ENCODE results near the gene FAM53B.
"Not testable (repeated sequence)": the region's sequence is repeated elsewhere in the genome, so short reads cannot be mapped to it uniquely, and the experiment has no call there.

Gene FAM53B

GRCh38 chr10:124588736-124589490, 155.3 kb downstream of the FAM53B start:
- H3K9me3 ChIP-seq (ENCODE audit: control insufficient read depth, insufficient read depth, low read length): no peaks in the 10 kb centered on the region
- no peak overlapping the region for H3K4me3 ChIP-seq (ENCODE audit: low read length)
- no peaks in the 10 kb centered on the region for H3K27me3 ChIP-seq (ENCODE audit: control insufficient read depth, insufficient read depth, low read length)
- no peak for DNase-seq (ENCODE audit: low read depth, low spot score)
- WGBS (ENCODE audit: insufficient coverage, insufficient read length): no CpG with 5 or more reads among the region's 15 CpGs
- H3K36me3 ChIP-seq (ENCODE audit: control insufficient read depth, insufficient read depth, low read length): no peaks in the 10 kb centered on the region
- H3K4me1 ChIP-seq (ENCODE audit: control insufficient read depth, insufficient read depth, low read length): peaks cover 3% of the 10 kb centered on the region; the same call in 1 of the 2 replicates
- H3K27ac ChIP-seq (ENCODE audit: low read length): no peak overlapping the region

- H3K27me3 ChIP-seq (ENCODE audit: control insufficient read depth, insufficient read depth, low read length); H3K4me3 ChIP-seq (ENCODE audit: low read length); H3K4me1 ChIP-seq (ENCODE audit: control insufficient read depth, insufficient read depth, low read length); H3K36me3 ChIP-seq (ENCODE audit: control insufficient read depth, insufficient read depth, low read length); H3K9me3 ChIP-seq (ENCODE audit: control insufficient read depth, insufficient read depth, low read length); H3K27ac ChIP-seq (ENCODE audit: low read length); DNase-seq (ENCODE audit: low read depth, low spot score): not testable (repeated sequence)
- no CpG with 5 or more reads among the region's 6 CpGs for WGBS (ENCODE audit: insufficient coverage, insufficient read length)
Measured at GRCh38 chr10:124588341-124588735, 155.8 kb downstream of the FAM53B start.

DNA sequence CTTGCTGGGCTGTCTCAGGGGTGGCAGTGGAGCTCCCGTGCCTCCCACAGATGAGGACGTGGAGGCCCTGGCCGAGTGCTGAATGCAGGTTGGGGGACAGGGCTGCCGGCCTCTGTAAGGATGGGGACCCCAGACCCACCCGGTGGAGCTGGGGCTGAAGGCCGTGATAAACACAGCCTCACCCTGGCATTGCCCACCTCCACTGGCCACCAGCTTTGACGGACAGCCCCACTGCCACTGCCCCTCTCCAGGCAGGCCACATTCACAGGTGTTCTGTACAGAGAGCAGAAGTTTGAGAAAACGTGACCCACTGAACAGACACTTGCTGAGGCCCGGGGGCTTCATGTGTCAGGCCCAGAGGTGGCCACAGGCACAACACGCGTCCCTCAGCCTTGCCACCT, 156.4 kb downstream of the FAM53B start:
- no CpG with 5 or more reads among the region's 11 CpGs for WGBS (ENCODE audit: insufficient coverage, insufficient read length)
- Histone ChIP-seq H3K9me3 (ENCODE audit: control insufficient read depth, insufficient read depth, low read length) (no peaks in the 10 kb centered on the region), H3K27ac (ENCODE audit: low read length) (no peak overlapping the region)

DNA sequence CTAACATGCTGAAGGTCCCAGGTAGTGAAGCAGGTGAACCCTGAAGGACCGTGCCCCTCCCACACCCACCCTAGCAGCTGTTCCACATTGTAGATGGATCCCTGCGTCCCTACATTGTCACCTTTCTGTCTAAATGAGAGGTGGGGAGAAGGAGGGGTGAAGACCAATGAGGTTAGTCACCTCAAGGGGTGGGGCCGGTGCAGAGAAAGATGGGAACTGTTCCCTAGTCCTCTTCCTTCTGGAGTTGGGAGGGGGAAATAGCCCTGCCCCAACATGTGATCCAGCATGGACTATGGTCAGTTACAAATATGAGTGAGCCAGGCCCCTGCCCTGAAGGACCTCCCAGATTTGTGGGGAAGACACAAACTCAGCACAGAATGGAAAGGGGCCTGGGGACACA, 158.0 kb downstream of the FAM53B start:
- no peak for DNase-seq (ENCODE audit: low read depth, low spot score)
- no CpG with 5 or more reads among the region's 3 CpGs for WGBS (ENCODE audit: insufficient coverage, insufficient read length)
- Histone ChIP-seq H3K9me3 (ENCODE audit: control insufficient read depth, insufficient read depth, low read length) (no peaks in the 10 kb centered on the region), H3K4me1 (ENCODE audit: control insufficient read depth, insufficient read depth, low read length) (peaks cover 3% of the 10 kb centered on the region; the same call in 1 of the 2 replicates), H3K36me3 (ENCODE audit: control insufficient read depth, insufficient read depth, low read length) (no peaks in the 10 kb centered on the region), H3K27me3 (ENCODE audit: control insufficient read depth, insufficient read depth, low read length) (no peaks in the 10 kb centered on the region), H3K4me3 (ENCODE audit: low read length) (no peak overlapping the region), H3K27ac (ENCODE audit: low read length) (no peak overlapping the region)

More for the DNA sequence above, 156.4 kb downstream of the FAM53B start:
- Histone ChIP-seq H3K4me1 (ENCODE audit: control insufficient read depth, insufficient read depth, low read length) (peaks cover 3% of the 10 kb centered on the region; the same call in 1 of the 2 replicates), H3K4me3 (ENCODE audit: low read length) (no peak overlapping the region), H3K36me3 (ENCODE audit: control insufficient read depth, insufficient read depth, low read length) (no peaks in the 10 kb centered on the region), H3K27me3 (ENCODE audit: control insufficient read depth, insufficient read depth, low read length) (no peaks in the 10 kb centered on the region)
- no peak for DNase-seq (ENCODE audit: low read depth, low spot score)

DNA sequence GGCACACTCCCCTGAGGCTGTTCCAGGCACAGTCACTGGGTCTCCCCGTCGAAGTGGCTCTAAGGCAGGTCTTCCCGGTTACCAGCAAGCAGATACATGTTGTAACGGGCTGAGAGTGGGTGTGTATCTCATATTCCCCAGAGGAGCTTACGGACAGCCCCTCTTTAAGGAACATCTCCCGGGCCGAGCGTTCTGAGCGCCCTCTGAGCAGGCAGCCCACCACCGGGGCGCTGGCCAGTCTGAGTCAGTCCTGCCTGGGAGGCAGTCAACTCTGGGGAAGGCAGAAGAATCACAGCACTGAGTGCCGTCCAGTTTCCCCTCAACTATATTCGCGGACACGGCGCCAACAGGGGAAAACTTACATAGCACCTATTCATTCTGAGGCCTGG, 165.2 kb downstream of the FAM53B start:
- no peaks in the 10 kb centered on the region for H3K27me3 ChIP-seq (ENCODE audit: control insufficient read depth, insufficient read depth, low read length)
- WGBS (ENCODE audit: insufficient coverage, insufficient read length): no CpG with 5 or more reads among the region's 16 CpGs
- H3K4me1 ChIP-seq (ENCODE audit: control insufficient read depth, insufficient read depth, low read length): no peaks in the 10 kb centered on the region
- no peak overlapping the region for H3K4me3 ChIP-seq (ENCODE audit: low read length)
- no peaks in the 10 kb centered on the region for H3K9me3 ChIP-seq (ENCODE audit: control insufficient read depth, insufficient read depth, low read length)
- H3K36me3 ChIP-seq (ENCODE audit: control insufficient read depth, insufficient read depth, low read length): no peaks in the 10 kb centered on the region
- no peak overlapping the region for H3K27ac ChIP-seq (ENCODE audit: low read length)
- DNase-seq (ENCODE audit: low read depth, low spot score): no peak

- no peaks in the 10 kb centered on the region for H3K9me3 ChIP-seq (ENCODE audit: control insufficient read depth, insufficient read depth, low read length)
- DNase-seq (ENCODE audit: low read depth, low spot score): no peak
- no peak overlapping the region for H3K27ac ChIP-seq (ENCODE audit: low read length)
- no peaks in the 10 kb centered on the region for H3K4me1 ChIP-seq (ENCODE audit: control insufficient read depth, insufficient read depth, low read length)
- no peaks in the 10 kb centered on the region for H3K36me3 ChIP-seq (ENCODE audit: control insufficient read depth, insufficient read depth, low read length)
- H3K27me3 ChIP-seq (ENCODE audit: control insufficient read depth, insufficient read depth, low read length): no peaks in the 10 kb centered on the region
- no CpG with 5 or more reads among the region's 23 CpGs for WGBS (ENCODE audit: insufficient coverage, insufficient read length)
- H3K4me3 ChIP-seq (ENCODE audit: low read length): no peak overlapping the region
Measured at GRCh38 chr10:124578231-124579010, 165.8 kb downstream of the FAM53B start.

- Histone ChIP-seq H3K36me3 (ENCODE audit: control insufficient read depth, insufficient read depth, low read length) (no peaks in the 10 kb centered on the region), H3K4me3 (ENCODE audit: low read length) (no peak overlapping the region), H3K27me3 (ENCODE audit: control insufficient read depth, insufficient read depth, low read length) (no peaks in the 10 kb centered on the region), H3K9me3 (ENCODE audit: control insufficient read depth, insufficient read depth, low read length) (no peaks in the 10 kb centered on the region), H3K4me1 (ENCODE audit: control insufficient read depth, insufficient read depth, low read length) (no peaks in the 10 kb centered on the region), H3K27ac (ENCODE audit: low read length) (no peak overlapping the region)
- no CpG with 5 or more reads among the region's 3 CpGs for WGBS (ENCODE audit: insufficient coverage, insufficient read length)
- DNase-seq (ENCODE audit: low read depth, low spot score): no peak
Measured at GRCh38 chr10:124577651-124578050, 166.5 kb downstream of the FAM53B start.

GRCh38 chr10:124576526-124577420, 167.4 kb downstream of the FAM53B start:
- no peak overlapping the region for H3K4me3 ChIP-seq (ENCODE audit: low read length)
- no peaks in the 10 kb centered on the region; the same call in 1 of the 2 replicates for H3K4me1 ChIP-seq (ENCODE audit: control insufficient read depth, insufficient read depth, low read length)
- WGBS (ENCODE audit: insufficient coverage, insufficient read length): no CpG with 5 or more reads among the region's 20 CpGs
- DNase-seq (ENCODE audit: low read depth, low spot score): no peak
- H3K9me3 ChIP-seq (ENCODE audit: control insufficient read depth, insufficient read depth, low read length): no peaks in the 10 kb centered on the region
- no peaks in the 10 kb centered on the region for H3K36me3 ChIP-seq (ENCODE audit: control insufficient read depth, insufficient read depth, low read length)
- H3K27ac ChIP-seq (ENCODE audit: low read length): no peak overlapping the region
- no peaks in the 10 kb centered on the region for H3K27me3 ChIP-seq (ENCODE audit: control insufficient read depth, insufficient read depth, low read length)

- Histone ChIP-seq H3K9me3 (ENCODE audit: control insufficient read depth, insufficient read depth, low read length) (no peaks in the 10 kb centered on the region), H3K4me3 (ENCODE audit: low read length) (no peak overlapping the region), H3K27me3 (ENCODE audit: control insufficient read depth, insufficient read depth, low read length) (no peaks in the 10 kb centered on the region), H3K27ac (ENCODE audit: low read length) (no peak overlapping the region), H3K36me3 (ENCODE audit: control insufficient read depth, insufficient read depth, low read length) (no peaks in the 10 kb centered on the region), H3K4me1 (ENCODE audit: control insufficient read depth, insufficient read depth, low read length) (no peaks in the 10 kb centered on the region; the same call in 1 of the 2 replicates)
- no peak for DNase-seq (ENCODE audit: low read depth, low spot score)
- WGBS (ENCODE audit: insufficient coverage, insufficient read length): no CpG with 5 or more reads among the region's 22 CpGs
Measured at GRCh38 chr10:124575107-124576035, 168.8 kb downstream of the FAM53B start.
